K562 (cell line): ENCODE data around the gene ZBED4. TPM values are rescaled to one million over a fixed set of nuclear protein-coding genes. Genes with fewer than 3 reads are reported as not detected.

Source experiments
- CBX2 ChIP-seq: fragments of 200-600 bp; sonication (generic); IDR thresholded peaks from one replicate; pipeline ENCODE4 v1.6.1; 2012; ENCODE audit warnings: mild to moderate bottlenecking, low read length, inconsistent platforms; ENCODE audit not compliant: insufficient read depth, poor library complexity, severe bottlenecking
- ERF ChIP-seq: fragments of 450-650 bp; formaldehyde crosslinking; IDR thresholded peaks from 2 replicates; pipeline ENCODE4 v1.4.0; 2020; ENCODE audit warnings: mild to moderate bottlenecking, mixed read lengths
- PTTG1 ChIP-seq: fragments of 450-650 bp; IDR thresholded peaks from 2 replicates; pipeline ENCODE4 v1.6.1; 2016; ENCODE audit warnings: low read depth, mild to moderate bottlenecking, missing genetic modification characterization, missing compliant biosample characterization
- ZNF232 ChIP-seq: sonication (generic); formaldehyde crosslinking; IDR thresholded peaks from 2 replicates; pipeline ENCODE4 v1.8.0; 2022; ENCODE audit warnings: mild to moderate bottlenecking, missing genetic modification reagents
- polyA plus RNA-seq, 8 experiments: library from polyadenylated mRNA; depleted of rRNA in 4 of 8; stranded (reverse) in 5 of 8; unstranded in 3 of 8; fragments of >200 nt; fragmentation: Nextera tagmentation in 2 of 8; fragmentation: Illumina TruSeq in 1 of 8; extraction: Ambion mirVana in 2 of 8; extraction: Trizol in 1 of 8; gene quantifications; 2 replicates each; pipeline versions ENCODE4 v1.2.1 to v1.2.3, GENCODE V29; 2011 to 2014; ENCODE audit warnings: inconsistent platforms in 1 of 8, missing spikeins in 1 of 8
- total RNA-seq, 7 experiments: library from RNA; depleted of rRNA in 6 of 7; stranded (reverse); fragments of >200 nt in 6 of 7; fragmentation: Illumina TruSeq in 2 of 7; extraction: Trizol in 2 of 7; gene quantifications; 2 replicates each; pipeline versions ENCODE4 v1.2.1 to v1.2.3, GENCODE V29; 2011 to 2021; ENCODE audit warnings: low replicate concordance in 1 of 7
- TF ChIP-seq, protein P1 (sequence below), 3 experiments: fragments of 200-800 bp in 1 of 3; fragments of 250-450 bp in 1 of 3; fragments of 450-650 bp in 1 of 3; sonication (Bioruptor Pico) in 1 of 3; sonication (Bioruptor generic) in 1 of 3; formaldehyde crosslinking in 1 of 3; IDR thresholded peaks; 2 replicates each; pipeline versions ENCODE4 v1.6.1 to v1.8.0; 2016 to 2022; ENCODE audit warnings: mild to moderate bottlenecking in 2 of 3, missing genetic modification characterization in 2 of 3, missing compliant biosample characterization in 1 of 3, moderate library complexity in 1 of 3
- TF ChIP-seq, protein P2 (sequence below): fragments of 250-450 bp; sonication (Bioruptor Pico); IDR thresholded peaks from 2 replicates; pipeline ENCODE4 v1.9.0; 2021; ENCODE audit warnings: mild to moderate bottlenecking, inconsistent platforms
- TF ChIP-seq, protein P3 (sequence below): fragments of 250-450 bp; sonication (Bioruptor Pico); IDR thresholded peaks from 2 replicates; pipeline ENCODE4 v1.8.0; 2021; ENCODE audit warnings: moderate library complexity, mild to moderate bottlenecking, inconsistent platforms

The ZBED4 gene
- total and polyA plus RNA-seq, 9 of the 15 experiments (the other 6 are each of a cell fraction or from before 2014, with no cell fraction given): 1.5 to 16.8 (median 7.4) TPM

DNA sequence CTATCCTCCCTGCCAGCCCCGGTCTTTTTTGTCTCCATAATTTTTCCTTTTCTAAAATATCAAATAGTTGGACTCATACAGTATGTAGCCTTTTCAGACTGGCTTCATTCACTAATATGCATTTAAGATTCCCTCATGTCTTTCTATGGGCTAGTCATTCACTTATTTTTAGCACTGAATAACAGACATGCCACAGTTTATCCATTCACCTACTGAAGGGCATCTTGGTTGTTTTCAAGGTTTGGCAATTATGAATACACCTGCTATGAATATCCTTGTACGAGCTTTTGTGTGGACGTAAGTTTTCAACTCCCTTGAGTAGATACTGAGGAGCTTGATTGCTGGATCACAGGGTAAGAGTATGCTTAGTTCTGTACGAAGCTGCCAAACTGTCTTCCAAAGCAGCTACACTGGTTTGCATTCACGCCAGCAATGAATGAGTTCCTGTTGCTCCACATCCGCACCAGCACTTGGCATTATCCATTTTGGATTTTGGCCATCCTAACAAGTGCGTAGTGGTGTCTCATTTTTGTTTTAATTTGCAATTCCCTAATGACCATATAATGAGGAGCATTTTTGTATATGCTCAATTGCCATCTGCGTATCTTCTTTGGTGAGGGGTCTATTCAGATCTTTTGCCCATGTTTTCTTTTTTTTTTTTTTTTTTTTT, 43.5 kb downstream of the ZBED4 start (continued):
- TF ChIP-seq, protein P1, sequence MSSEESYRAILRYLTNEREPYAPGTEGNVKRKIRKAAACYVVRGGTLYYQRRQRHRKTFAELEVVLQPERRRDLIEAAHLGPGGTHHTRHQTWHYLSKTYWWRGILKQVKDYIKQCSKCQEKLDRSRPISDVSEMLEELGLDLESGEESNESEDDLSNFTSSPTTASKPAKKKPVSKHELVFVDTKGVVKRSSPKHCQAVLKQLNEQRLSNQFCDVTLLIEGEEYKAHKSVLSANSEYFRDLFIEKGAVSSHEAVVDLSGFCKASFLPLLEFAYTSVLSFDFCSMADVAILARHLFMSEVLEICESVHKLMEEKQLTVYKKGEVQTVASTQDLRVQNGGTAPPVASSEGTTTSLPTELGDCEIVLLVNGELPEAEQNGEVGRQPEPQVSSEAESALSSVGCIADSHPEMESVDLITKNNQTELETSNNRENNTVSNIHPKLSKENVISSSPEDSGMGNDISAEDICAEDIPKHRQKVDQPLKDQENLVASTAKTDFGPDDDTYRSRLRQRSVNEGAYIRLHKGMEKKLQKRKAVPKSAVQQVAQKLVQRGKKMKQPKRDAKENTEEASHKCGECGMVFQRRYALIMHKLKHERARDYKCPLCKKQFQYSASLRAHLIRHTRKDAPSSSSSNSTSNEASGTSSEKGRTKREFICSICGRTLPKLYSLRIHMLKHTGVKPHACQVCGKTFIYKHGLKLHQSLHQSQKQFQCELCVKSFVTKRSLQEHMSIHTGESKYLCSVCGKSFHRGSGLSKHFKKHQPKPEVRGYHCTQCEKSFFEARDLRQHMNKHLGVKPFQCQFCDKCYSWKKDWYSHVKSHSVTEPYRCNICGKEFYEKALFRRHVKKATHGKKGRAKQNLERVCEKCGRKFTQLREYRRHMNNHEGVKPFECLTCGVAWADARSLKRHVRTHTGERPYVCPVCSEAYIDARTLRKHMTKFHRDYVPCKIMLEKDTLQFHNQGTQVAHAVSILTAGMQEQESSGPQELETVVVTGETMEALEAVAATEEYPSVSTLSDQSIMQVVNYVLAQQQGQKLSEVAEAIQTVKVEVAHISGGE (CRISPR knock-in tag; IDR thresholded peaks at IDR 0.05): no peak
- TF ChIP-seq, protein P2, sequence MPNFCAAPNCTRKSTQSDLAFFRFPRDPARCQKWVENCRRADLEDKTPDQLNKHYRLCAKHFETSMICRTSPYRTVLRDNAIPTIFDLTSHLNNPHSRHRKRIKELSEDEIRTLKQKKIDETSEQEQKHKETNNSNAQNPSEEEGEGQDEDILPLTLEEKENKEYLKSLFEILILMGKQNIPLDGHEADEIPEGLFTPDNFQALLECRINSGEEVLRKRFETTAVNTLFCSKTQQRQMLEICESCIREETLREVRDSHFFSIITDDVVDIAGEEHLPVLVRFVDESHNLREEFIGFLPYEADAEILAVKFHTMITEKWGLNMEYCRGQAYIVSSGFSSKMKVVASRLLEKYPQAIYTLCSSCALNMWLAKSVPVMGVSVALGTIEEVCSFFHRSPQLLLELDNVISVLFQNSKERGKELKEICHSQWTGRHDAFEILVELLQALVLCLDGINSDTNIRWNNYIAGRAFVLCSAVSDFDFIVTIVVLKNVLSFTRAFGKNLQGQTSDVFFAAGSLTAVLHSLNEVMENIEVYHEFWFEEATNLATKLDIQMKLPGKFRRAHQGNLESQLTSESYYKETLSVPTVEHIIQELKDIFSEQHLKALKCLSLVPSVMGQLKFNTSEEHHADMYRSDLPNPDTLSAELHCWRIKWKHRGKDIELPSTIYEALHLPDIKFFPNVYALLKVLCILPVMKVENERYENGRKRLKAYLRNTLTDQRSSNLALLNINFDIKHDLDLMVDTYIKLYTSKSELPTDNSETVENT (CRISPR knock-in tag): no peak
- TF ChIP-seq, protein P3, sequence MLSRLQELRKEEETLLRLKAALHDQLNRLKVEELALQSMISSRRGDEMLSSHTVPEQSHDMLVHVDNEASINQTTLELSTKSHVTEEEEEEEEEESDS: no peak
- TF ChIP-seq CBX2: no peak
- no peak for TF ChIP-seq ERF
- TF ChIP-seq ZNF232 (CRISPR knock-in tag): no peak
- no peak for TF ChIP-seq PTTG1 (tag)
